HL-60 (cell line): Measurements from ENCODE around the gene VMA21.
A peak's percentile ranks its signal among the peaks of the same experiment; 100 is the strongest.

ENCODE experiments used
- DNase-seq, 2 experiments: peaks; one replicate each; pipeline ENCODE4 v3.0.0-alpha.2; 2010 to 2020; ENCODE audit warnings: low read depth in 1 of 2, low spot score in 1 of 2
- H3K27ac ChIP-seq: fragments of 250-450 bp; sonication (Bioruptor Pico); replicated peaks from 2 replicates; pipeline ENCODE4 v1.5.1; 2020; ENCODE audit warnings: mild to moderate bottlenecking, moderate library complexity
- H3K27me3 ChIP-seq: fragments of 250-450 bp; sonication (Bioruptor Pico); 2 replicates; pipeline ENCODE4 v1.5.1; 2021; ENCODE audit warnings: mild to moderate bottlenecking, moderate library complexity; ENCODE audit not compliant: insufficient read depth, poor library complexity, severe bottlenecking
- H3K4me3 ChIP-seq: replicated peaks from 2 replicates; pipeline ENCODE4 v1.5.1; 2011; ENCODE audit warnings: mild to moderate bottlenecking, control low read depth, low read length; ENCODE audit not compliant: insufficient read depth
- GABPA ChIP-seq: IDR thresholded peaks from 2 replicates; pipeline ENCODE4 v1.6.1; 2012; ENCODE audit warnings: low read depth
- POLR2AphosphoS5 ChIP-seq: IDR thresholded peaks from 2 replicates; pipeline ENCODE4 v1.6.1; 2012; ENCODE audit warnings: low read depth
- SPI1 ChIP-seq: IDR thresholded peaks from 2 replicates; pipeline ENCODE4 v1.6.1; 2012; ENCODE audit warnings: low read depth, mild to moderate bottlenecking, borderline replicate concordance
- TF ChIP-seq, protein P1 (sequence below): IDR thresholded peaks from one replicate; pipeline ENCODE4 v1.5.1; 2011; ENCODE audit warnings: low read length, control low read depth, inconsistent platforms; ENCODE audit not compliant: insufficient read depth
- TF ChIP-seq, protein P2 (sequence below): IDR thresholded peaks from 2 replicates; pipeline ENCODE4 v1.6.1; 2012; ENCODE audit warnings: low read depth; ENCODE audit not compliant: insufficient replicate concordance

VMA21 gene

DNA sequence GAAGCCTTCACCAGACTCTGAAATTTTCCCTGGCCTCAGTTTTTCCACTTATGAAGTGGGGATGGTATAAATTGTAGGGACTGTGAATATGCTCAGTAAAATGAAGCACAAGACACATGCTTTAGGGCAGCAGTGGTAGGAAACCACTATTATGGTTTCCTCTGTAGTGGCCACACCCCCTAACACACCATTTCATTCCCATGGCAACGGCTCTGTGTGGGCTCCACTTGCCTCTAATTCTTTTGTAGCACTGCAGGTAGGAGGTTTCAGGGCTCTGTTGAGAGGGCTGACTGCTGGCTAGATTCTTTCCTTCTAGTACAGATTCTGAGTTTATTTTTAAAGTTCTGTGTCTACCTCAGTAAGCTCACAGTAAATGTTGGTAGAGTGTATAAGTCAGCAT lies 3.5 kb upstream of the VMA21 start:
- DNase-seq = peak in 1 of 2 experiments; percentile 25
- no peak for TF ChIP-seq SPI1
- TF ChIP-seq, protein P1, sequence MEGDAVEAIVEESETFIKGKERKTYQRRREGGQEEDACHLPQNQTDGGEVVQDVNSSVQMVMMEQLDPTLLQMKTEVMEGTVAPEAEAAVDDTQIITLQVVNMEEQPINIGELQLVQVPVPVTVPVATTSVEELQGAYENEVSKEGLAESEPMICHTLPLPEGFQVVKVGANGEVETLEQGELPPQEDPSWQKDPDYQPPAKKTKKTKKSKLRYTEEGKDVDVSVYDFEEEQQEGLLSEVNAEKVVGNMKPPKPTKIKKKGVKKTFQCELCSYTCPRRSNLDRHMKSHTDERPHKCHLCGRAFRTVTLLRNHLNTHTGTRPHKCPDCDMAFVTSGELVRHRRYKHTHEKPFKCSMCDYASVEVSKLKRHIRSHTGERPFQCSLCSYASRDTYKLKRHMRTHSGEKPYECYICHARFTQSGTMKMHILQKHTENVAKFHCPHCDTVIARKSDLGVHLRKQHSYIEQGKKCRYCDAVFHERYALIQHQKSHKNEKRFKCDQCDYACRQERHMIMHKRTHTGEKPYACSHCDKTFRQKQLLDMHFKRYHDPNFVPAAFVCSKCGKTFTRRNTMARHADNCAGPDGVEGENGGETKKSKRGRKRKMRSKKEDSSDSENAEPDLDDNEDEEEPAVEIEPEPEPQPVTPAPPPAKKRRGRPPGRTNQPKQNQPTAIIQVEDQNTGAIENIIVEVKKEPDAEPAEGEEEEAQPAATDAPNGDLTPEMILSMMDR = no peak
- TF ChIP-seq, protein P2, sequence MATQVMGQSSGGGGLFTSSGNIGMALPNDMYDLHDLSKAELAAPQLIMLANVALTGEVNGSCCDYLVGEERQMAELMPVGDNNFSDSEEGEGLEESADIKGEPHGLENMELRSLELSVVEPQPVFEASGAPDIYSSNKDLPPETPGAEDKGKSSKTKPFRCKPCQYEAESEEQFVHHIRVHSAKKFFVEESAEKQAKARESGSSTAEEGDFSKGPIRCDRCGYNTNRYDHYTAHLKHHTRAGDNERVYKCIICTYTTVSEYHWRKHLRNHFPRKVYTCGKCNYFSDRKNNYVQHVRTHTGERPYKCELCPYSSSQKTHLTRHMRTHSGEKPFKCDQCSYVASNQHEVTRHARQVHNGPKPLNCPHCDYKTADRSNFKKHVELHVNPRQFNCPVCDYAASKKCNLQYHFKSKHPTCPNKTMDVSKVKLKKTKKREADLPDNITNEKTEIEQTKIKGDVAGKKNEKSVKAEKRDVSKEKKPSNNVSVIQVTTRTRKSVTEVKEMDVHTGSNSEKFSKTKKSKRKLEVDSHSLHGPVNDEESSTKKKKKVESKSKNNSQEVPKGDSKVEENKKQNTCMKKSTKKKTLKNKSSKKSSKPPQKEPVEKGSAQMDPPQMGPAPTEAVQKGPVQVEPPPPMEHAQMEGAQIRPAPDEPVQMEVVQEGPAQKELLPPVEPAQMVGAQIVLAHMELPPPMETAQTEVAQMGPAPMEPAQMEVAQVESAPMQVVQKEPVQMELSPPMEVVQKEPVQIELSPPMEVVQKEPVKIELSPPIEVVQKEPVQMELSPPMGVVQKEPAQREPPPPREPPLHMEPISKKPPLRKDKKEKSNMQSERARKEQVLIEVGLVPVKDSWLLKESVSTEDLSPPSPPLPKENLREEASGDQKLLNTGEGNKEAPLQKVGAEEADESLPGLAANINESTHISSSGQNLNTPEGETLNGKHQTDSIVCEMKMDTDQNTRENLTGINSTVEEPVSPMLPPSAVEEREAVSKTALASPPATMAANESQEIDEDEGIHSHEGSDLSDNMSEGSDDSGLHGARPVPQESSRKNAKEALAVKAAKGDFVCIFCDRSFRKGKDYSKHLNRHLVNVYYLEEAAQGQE = no peak
- no peak for TF ChIP-seq GABPA
- no peak for TF ChIP-seq POLR2AphosphoS5
- Histone ChIP-seq H3K4me3 (no peak overlapping the region), H3K27me3 (no peaks in the 10 kb centered on the region), H3K27ac (peak overlapping the region; percentile 28; the same call in 1 of the 2 replicates)

DNA sequence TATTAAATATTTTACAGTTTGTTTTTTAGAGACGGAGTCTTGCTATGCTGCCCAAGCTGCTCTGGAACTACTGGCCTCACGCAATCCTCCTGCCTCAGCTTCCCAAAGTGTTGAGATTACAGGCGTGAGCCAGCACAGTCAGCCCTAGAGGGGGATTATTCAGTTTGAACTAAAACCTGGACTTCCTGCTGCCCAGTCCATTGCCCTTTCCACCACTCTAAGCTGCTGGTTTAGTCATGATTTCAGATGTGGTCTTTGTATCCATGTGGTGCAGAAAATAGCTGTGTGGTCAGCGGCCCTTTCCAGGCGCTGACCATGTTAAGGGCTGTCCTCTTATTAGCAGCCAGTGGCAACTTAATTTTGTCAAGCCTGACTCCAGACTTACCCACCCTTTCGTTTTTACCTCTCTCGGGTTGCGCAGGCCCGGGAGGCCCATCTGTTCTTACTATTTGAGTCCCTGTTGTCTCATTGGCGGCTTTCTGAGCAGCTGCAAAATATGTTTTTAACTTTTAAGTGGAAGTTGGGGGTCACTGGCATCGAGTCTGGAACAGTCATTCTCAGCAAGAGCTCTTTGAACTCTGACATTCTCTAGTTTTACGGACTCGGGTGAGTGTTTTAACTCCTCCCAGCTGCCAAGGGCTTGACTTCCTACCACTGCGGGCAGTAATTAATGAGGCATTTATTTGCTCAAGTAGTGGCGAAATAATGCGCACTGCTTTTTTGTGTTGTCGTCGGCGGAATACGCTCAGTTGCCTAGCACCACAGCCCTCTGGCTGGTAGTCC lies 773 bp upstream of the VMA21 start:
- H3K4me3 ChIP-seq = peak overlapping the region; percentile 40
- peak in 1 of 2 experiments; percentile 17 for DNase-seq
- TF ChIP-seq, protein P2 = no peak
- TF ChIP-seq, protein P1 = no peak
- no peak for TF ChIP-seq POLR2AphosphoS5
- peak overlapping the region; percentile 98 for H3K27ac ChIP-seq
- H3K27me3 ChIP-seq = no peaks in the 10 kb centered on the region

DNA sequence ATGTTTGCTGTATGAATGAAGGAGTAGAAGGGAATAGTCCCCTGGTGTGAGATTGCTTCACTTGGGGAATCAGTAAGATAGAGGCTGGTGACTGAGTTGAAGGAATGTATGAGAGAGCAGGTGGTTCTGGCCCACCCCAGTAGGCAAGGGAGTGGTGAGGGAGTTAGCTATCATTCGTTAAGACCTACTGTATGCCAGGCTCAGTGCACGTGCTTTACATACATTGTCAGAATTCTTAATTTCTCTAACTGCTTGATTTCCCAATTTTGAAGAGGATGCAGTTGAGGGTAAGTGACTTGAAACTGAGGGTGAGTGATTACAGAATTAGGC lies 700 bp downstream of the VMA21 start:
- Histone ChIP-seq H3K4me3 (peak overlapping the region; percentile 68), H3K27me3 (no peaks in the 10 kb centered on the region), H3K27ac (peak overlapping the region; percentile 98)
- TF ChIP-seq POLR2AphosphoS5 (no peak), GABPA (no peak), SPI1 (no peak)
- TF ChIP-seq, protein P1 = no peak
- TF ChIP-seq, protein P2 = no peak
- DNase-seq = no peak
